Neural cell (in vitro differentiated cells): Measurements from ENCODE around the gene LRMDA. TPM values are rescaled to one million over a fixed set of nuclear protein-coding genes. Genes with fewer than 3 reads are reported as not detected.

Source experiments
- H2AFZ ChIP-seq: fragments of 200-600, 300-800 bp; sonication (generic), shearing (Covaris generic); 2 replicates; pipeline ENCODE4 v1.6.0; 2014; ENCODE audit warnings: low read depth, mild to moderate bottlenecking, antibody characterized with exemption, low read length, moderate library complexity
- H3F3A ChIP-seq: fragments of 200-600 bp; shearing (Covaris generic); 2 replicates; pipeline ENCODE4 v1.6.1; 2016; ENCODE audit warnings: mild to moderate bottlenecking, moderate library complexity, mixed read lengths, antibody characterized with exemption, low read length; ENCODE audit not compliant: insufficient read depth, poor library complexity, severe bottlenecking
- H3K27ac ChIP-seq: fragments of 200-600, 300-800 bp; sonication (generic), shearing (Covaris generic); 2 replicates; pipeline ENCODE4 v1.5.1; 2014; ENCODE audit warnings: mild to moderate bottlenecking, low read length, moderate library complexity
- H3K27me3 ChIP-seq: fragments of 300-800, 200-600 bp; sonication (generic), shearing (Covaris generic); 2 replicates; pipeline ENCODE4 v1.6.0; 2014; ENCODE audit warnings: mild to moderate bottlenecking, low read depth, low read length, moderate library complexity; ENCODE audit not compliant: insufficient read depth
- H3K36me3 ChIP-seq: fragments of 300-800, 200-600 bp; sonication (generic), shearing (Covaris generic); 2 replicates; pipeline ENCODE4 v1.5.1; 2014; ENCODE audit warnings: mild to moderate bottlenecking, antibody characterized with exemption, low read length, moderate library complexity; ENCODE audit not compliant: insufficient read depth
- H3K4me2 ChIP-seq: fragments of 300-800, 200-600 bp; sonication (generic), shearing (Covaris generic); 2 replicates; pipeline ENCODE4 v1.6.0; 2014; ENCODE audit warnings: mild to moderate bottlenecking, low read length
- H3K4me3 ChIP-seq: fragments of 300-800, 200-600 bp; sonication (generic), shearing (Covaris generic); 2 replicates; pipeline ENCODE4 v1.5.1; 2014; ENCODE audit warnings: mild to moderate bottlenecking, low read length, moderate library complexity
- H3K79me2 ChIP-seq: fragments of 200-600 bp; shearing (Covaris generic); replicated peaks from 2 replicates; pipeline ENCODE4 v1.6.0; 2014; ENCODE audit warnings: mild to moderate bottlenecking, low read length, moderate library complexity; ENCODE audit not compliant: insufficient read depth
- H3K9ac ChIP-seq: fragments of 300-800, 200-600 bp; sonication (generic), shearing (Covaris generic); 2 replicates; pipeline ENCODE4 v1.6.1; 2016; ENCODE audit warnings: mild to moderate bottlenecking, low read length, mixed read lengths
- H3K9me2 ChIP-seq: fragments of 200-600 bp; shearing (Covaris generic); 2 replicates; pipeline ENCODE4 v1.6.1; 2016; ENCODE audit warnings: mild to moderate bottlenecking, low read length, mixed read lengths; ENCODE audit not compliant: insufficient read depth
- H3K9me3 ChIP-seq: fragments of 200-600, 300-800 bp; sonication (generic), shearing (Covaris generic); 2 replicates; pipeline ENCODE4 v1.6.1; 2016; ENCODE audit warnings: mild to moderate bottlenecking, mixed run types, low read length, moderate library complexity, mixed read lengths
- H4K20me1 ChIP-seq: fragments of 200-600 bp; shearing (Covaris generic); 2 replicates; pipeline ENCODE4 v1.6.1; 2016; ENCODE audit warnings: mild to moderate bottlenecking, mixed run types; ENCODE audit not compliant: insufficient read depth
- CTCF ChIP-seq: fragments of 450-650 bp; IDR thresholded peaks from 2 replicates; pipeline ENCODE4 v1.5.1; 2014; ENCODE audit warnings: antibody characterized with exemption, mild to moderate bottlenecking, moderate library complexity; ENCODE audit not compliant: poor library complexity, severe bottlenecking
- EP300 ChIP-seq: fragments of 450-650 bp; conservative IDR thresholded peaks from 2 replicates; pipeline ENCODE4 v1.6.1; 2014; ENCODE audit warnings: antibody characterized with exemption, mild to moderate bottlenecking, moderate library complexity; ENCODE audit not compliant: poor library complexity, severe bottlenecking
- EZH2 ChIP-seq: fragments of 200-600, 300-800 bp; shearing (Covaris generic), sonication (generic); IDR thresholded peaks from 2 replicates; pipeline ENCODE4 v1.6.1; 2014; ENCODE audit warnings: antibody characterized with exemption, low read length, borderline replicate concordance, mild to moderate bottlenecking; ENCODE audit not compliant: insufficient read depth, poor library complexity, severe bottlenecking
- MXI1 ChIP-seq: fragments of 450-650 bp; conservative IDR thresholded peaks from 2 replicates; pipeline ENCODE4 v1.6.1; 2014; ENCODE audit warnings: antibody characterized with exemption, mild to moderate bottlenecking; ENCODE audit not compliant: poor library complexity, severe bottlenecking
- POLR2AphosphoS5 ChIP-seq: IDR thresholded peaks from 2 replicates; pipeline ENCODE4 v1.6.1; 2012
- RAD21 ChIP-seq: fragments of 450-650 bp; conservative IDR thresholded peaks from 2 replicates; pipeline ENCODE4 v1.6.1; 2014; ENCODE audit warnings: antibody characterized with exemption, mild to moderate bottlenecking, moderate library complexity
- REST ChIP-seq: IDR thresholded peaks from 2 replicates; pipeline ENCODE4 v1.6.1; 2012; ENCODE audit warnings: borderline replicate concordance
- SMC3 ChIP-seq: fragments of 450-650 bp; conservative IDR thresholded peaks from 2 replicates; pipeline ENCODE4 v1.6.1; 2014; ENCODE audit warnings: antibody characterized with exemption, mild to moderate bottlenecking, moderate library complexity; ENCODE audit not compliant: poor library complexity
- TAF1 ChIP-seq: IDR thresholded peaks from 2 replicates; pipeline ENCODE4 v1.6.1; 2012; ENCODE audit warnings: low read depth
- polyA plus RNA-seq: library from polyadenylated mRNA; depleted of rRNA; stranded (reverse); fragments of >200 nt; gene quantifications from 2 replicates; pipeline ENCODE4 v1.2.3, GENCODE V29; 2014

The LRMDA gene
- polyA plus RNA-seq, 1 donor from 2014 or later: 5.6 TPM

GRCh38 chr10:76306856-76307255 is 875.4 kb downstream of the LRMDA start:
- H3K79me2 ChIP-seq: no peaks in the 10 kb centered on the region
- no peak overlapping the region for H3K4me3 ChIP-seq
- no peak overlapping the region for H3K4me2 ChIP-seq
- H3K9ac ChIP-seq: no peak overlapping the region
- TF ChIP-seq RAD21 (no peak), CTCF (no peak), TAF1 (no peak), POLR2AphosphoS5 (no peak), MXI1 (no peak), EP300 (no peak), EZH2 (no peak), SMC3 (no peak), REST (no peak)
- H3K36me3 ChIP-seq: no peaks in the 10 kb centered on the region
- no peak overlapping the region for H3K27ac ChIP-seq
- no peaks in the 10 kb centered on the region for H3K9me3 ChIP-seq
- H3K27me3 ChIP-seq: peaks cover 5% of the 10 kb centered on the region
- H3K9me2 ChIP-seq: no peaks in the 10 kb centered on the region
- H4K20me1 ChIP-seq: no peaks in the 10 kb centered on the region
- no peak overlapping the region for H2AFZ ChIP-seq
- no peaks in the 10 kb centered on the region for H3F3A ChIP-seq

DNA sequence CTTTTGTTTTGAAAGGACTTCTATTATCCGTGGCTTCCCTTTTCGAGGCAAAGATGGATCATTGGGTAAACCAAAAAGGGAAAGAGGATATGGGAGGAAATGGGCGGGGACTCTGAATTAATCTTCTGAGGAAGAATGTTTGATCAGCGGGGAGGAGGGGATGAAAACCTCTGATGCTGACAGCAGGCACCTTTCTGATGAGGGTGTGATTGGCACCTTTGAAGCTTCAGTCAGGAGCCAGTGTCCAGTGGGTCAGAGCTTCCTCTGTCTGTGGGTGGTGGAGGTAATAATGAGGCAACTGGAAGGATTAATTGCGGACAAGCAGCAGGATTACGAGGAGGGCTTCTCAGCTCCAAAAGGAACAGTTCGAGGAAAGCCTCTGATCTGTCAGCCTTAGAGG is 877.6 kb downstream of the LRMDA start:
- Histone ChIP-seq H3K9ac (no peak overlapping the region), H3K79me2 (no peaks in the 10 kb centered on the region), H3F3A (no peaks in the 10 kb centered on the region), H3K27ac (no peak overlapping the region), H3K36me3 (no peaks in the 10 kb centered on the region), H3K9me3 (no peaks in the 10 kb centered on the region), H4K20me1 (no peaks in the 10 kb centered on the region), H3K27me3 (peaks cover 5% of the 10 kb centered on the region), H3K4me3 (no peak overlapping the region), H3K9me2 (no peaks in the 10 kb centered on the region), H2AFZ (no peak overlapping the region), H3K4me2 (no peak overlapping the region)
- TF ChIP-seq TAF1 (no peak), CTCF (no peak), EZH2 (no peak), MXI1 (no peak), EP300 (no peak), RAD21 (no peak), SMC3 (no peak), POLR2AphosphoS5 (no peak), REST (no peak)
